HCT116 (cell line): Measurements from ENCODE around the gene GTF3C2. TPM values are rescaled to one million over a fixed set of nuclear protein-coding genes. Genes with fewer than 3 reads are reported as not detected.

Source experiments
- ATAC-seq: fragments of 200-7000 bp; cut with Tn5 transposase; 2 replicates; pipeline ENCODE4 v1.9.1; 2020; ENCODE audit warnings: mild to moderate bottlenecking, moderate library complexity
- BruUV-seq: library from RNA; stranded (reverse); fragments of 400-500 nt; replicated peaks from 2 replicates; lab custom pipeline; 2021; lab: Mats Ljungman, UMichigan
- CTCF ChIA-PET: fragments of 300-600 bp; sonication (Branson Sonifier 250); formaldehyde crosslinking; loops from one replicate; lab custom pipeline; 2021; ENCODE audit warnings: antibody characterized with exemption; lab: Charles Lee
- POLR2A ChIA-PET: fragments of 300-600, 350-600 bp; sonication (Branson Sonifier 250); formaldehyde crosslinking; loops from one replicate; lab custom pipeline; 2021; ENCODE audit warnings: antibody characterized with exemption; lab: Charles Lee
- RAD21 ChIA-PET, 2 experiments: fragments of 300-600 bp; sonication (Branson Sonifier 250); formaldehyde crosslinking; loops; one replicate each; lab custom pipeline; 2023; ENCODE audit warnings: low total read pairs in 2 of 2; ENCODE audit not compliant: uncharacterized antibody in 2 of 2, unreplicated experiment in 2 of 2, low non-redundant PET in 1 of 2; lab: Charles Lee
- DNase-seq: peaks from one replicate; pipeline ENCODE4 v3.0.0-alpha.2; 2010; ENCODE audit warnings: low read depth, low spot score
- H2AFZ ChIP-seq: fragments of 200-600 bp; shearing (Covaris generic), sonication (generic); 2 replicates; pipeline ENCODE4 v1.6.1; 2017; ENCODE audit warnings: low read depth, mixed run types, mixed read lengths, antibody characterized with exemption, low read length; ENCODE audit not compliant: poor library complexity, severe bottlenecking
- H3K27ac ChIP-seq: 2 replicates; pipeline ENCODE4 v1.5.1; 2012; ENCODE audit warnings: low read depth, low read length
- H3K27me3 ChIP-seq: fragments of 200-600 bp; sonication (generic); 2 replicates; pipeline ENCODE4 v1.6.1; 2016; ENCODE audit warnings: mixed run types, low read length, mixed read lengths; ENCODE audit not compliant: insufficient read depth
- H3K36me3 ChIP-seq, 2 experiments: fragments of 200-500 bp in 1 of 2; fragments of 200-600 bp in 1 of 2; sonication (Bioruptor generic) in 1 of 2; sonication (generic) in 1 of 2; 2 replicates each; pipeline versions ENCODE4 v1.5.1 to v1.6.1; 2014 to 2016; ENCODE audit warnings: low read length in 2 of 2, inconsistent platforms in 1 of 2, mixed read lengths in 1 of 2, mixed run types in 1 of 2; ENCODE audit not compliant: insufficient read depth in 2 of 2, control insufficient read depth in 1 of 2
- H3K4me1 ChIP-seq, 2 experiments: fragments of 200-600 bp in 1 of 2; sonication (generic) in 1 of 2; 2 replicates each; pipeline versions ENCODE4 v1.5.1 to v1.6.1; 2012 to 2017; ENCODE audit warnings: low read length in 2 of 2, inconsistent platforms in 1 of 2, mild to moderate bottlenecking in 1 of 2, mixed read lengths in 1 of 2, mixed run types in 1 of 2, moderate library complexity in 1 of 2; ENCODE audit not compliant: insufficient read depth in 2 of 2, control insufficient read depth in 1 of 2
- H3K4me2 ChIP-seq: fragments of 200-600 bp; sonication (generic); 2 replicates; pipeline ENCODE4 v1.6.1; 2017; ENCODE audit warnings: mixed run types, low read length, mixed read lengths
- H3K4me3 ChIP-seq, 2 experiments: fragments of 200-600 bp in 1 of 2; sonication (generic) in 1 of 2; replicated peaks in 1 of 2; 2 replicates each; pipeline ENCODE4 v1.5.1; 2011 to 2016; ENCODE audit warnings: low read length in 2 of 2, control low read depth in 1 of 2, low read depth in 1 of 2, mild to moderate bottlenecking in 1 of 2, mixed read lengths in 1 of 2, mixed run types in 1 of 2
- H3K79me2 ChIP-seq: fragments of 200-600 bp; sonication (generic); 2 replicates; pipeline ENCODE4 v1.6.1; 2017; ENCODE audit warnings: mild to moderate bottlenecking, mixed run types, low read length, moderate library complexity, mixed read lengths; ENCODE audit not compliant: insufficient read depth
- H3K9ac ChIP-seq: fragments of 200-600 bp; sonication (generic); 2 replicates; pipeline ENCODE4 v1.6.1; 2016; ENCODE audit warnings: low read length, mixed read lengths
- H3K9me2 ChIP-seq: fragments of 200-600 bp; sonication (generic), shearing (Covaris generic); 2 replicates; pipeline ENCODE4 v1.6.1; 2017; ENCODE audit warnings: mixed run types, mild to moderate bottlenecking, moderate library complexity; ENCODE audit not compliant: insufficient read depth
- H3K9me3 ChIP-seq, 2 experiments: fragments of 200-500 bp in 1 of 2; fragments of 200-600 bp in 1 of 2; sonication (Bioruptor generic) in 1 of 2; sonication (generic) in 1 of 2; 2 replicates each; pipeline ENCODE4 v1.6.1; 2014 to 2017; ENCODE audit warnings: low read length in 2 of 2, mixed read lengths in 2 of 2, inconsistent platforms in 1 of 2, low read depth in 1 of 2, mild to moderate bottlenecking in 1 of 2, mixed run types in 1 of 2, moderate library complexity in 1 of 2; ENCODE audit not compliant: control insufficient read depth in 1 of 2, insufficient read depth in 1 of 2
- H4K20me1 ChIP-seq: fragments of 200-600 bp; sonication (generic), shearing (Covaris generic); 2 replicates; pipeline ENCODE4 v1.6.1; 2017; ENCODE audit warnings: mixed run types, mild to moderate bottlenecking, moderate library complexity; ENCODE audit not compliant: insufficient read depth
- CEBPB ChIP-seq: IDR thresholded peaks from 2 replicates; pipeline ENCODE4 v1.6.1; 2012; ENCODE audit warnings: low read depth
- ELF1 ChIP-seq: IDR thresholded peaks from 2 replicates; pipeline ENCODE4 v1.6.1; 2012; ENCODE audit warnings: low read depth, borderline replicate concordance
- POLR2A ChIP-seq: IDR thresholded peaks from 2 replicates; pipeline ENCODE4 v1.7.0; 2011; ENCODE audit warnings: borderline replicate concordance; ENCODE audit not compliant: insufficient read depth, insufficient read length; ENCODE audit errors: extremely low read depth
- POLR2AphosphoS5 ChIP-seq: IDR thresholded peaks from 2 replicates; pipeline ENCODE4 v1.6.1; 2011; ENCODE audit warnings: mild to moderate bottlenecking, low read depth, low read length, moderate library complexity
- SP1 ChIP-seq: IDR thresholded peaks from 2 replicates; pipeline ENCODE4 v1.6.1; 2012; ENCODE audit warnings: low read depth
- SRF ChIP-seq: IDR thresholded peaks from 2 replicates; pipeline ENCODE4 v1.6.1; 2012; ENCODE audit warnings: low read depth
- TCF7L2 ChIP-seq: IDR thresholded peaks from 2 replicates; pipeline ENCODE4 v1.7.0; 2011; ENCODE audit warnings: borderline replicate concordance, inconsistent platforms; ENCODE audit not compliant: insufficient read depth, insufficient read length; ENCODE audit errors: extremely low read depth
- YY1 ChIP-seq: IDR thresholded peaks from 2 replicates; pipeline ENCODE4 v1.6.1; 2011; ENCODE audit warnings: low read length, low read depth, moderate library complexity, mild to moderate bottlenecking; ENCODE audit not compliant: insufficient replicate concordance; ENCODE audit errors: extremely low read depth
- ZBTB33 ChIP-seq: IDR thresholded peaks from 2 replicates; pipeline ENCODE4 v1.6.1; 2011; ENCODE audit warnings: mild to moderate bottlenecking, low read length, moderate library complexity; ENCODE audit not compliant: insufficient replicate concordance; ENCODE audit errors: extremely low read depth
- ZNF274 ChIP-seq: fragments of 200-500 bp; sonication (Bioruptor generic); IDR thresholded peaks from 2 replicates; pipeline ENCODE4 v1.6.1; 2014; ENCODE audit warnings: mild to moderate bottlenecking, low read depth, low read length, inconsistent platforms
- intact Hi-C: fragments of 100-400 bp; cut with micrococcal nuclease; formaldehyde crosslinking; loops from 2 replicates; pipeline ENCODE4 v1.10.0; 2022
- total RNA-seq: library from RNA; stranded (reverse); gene quantifications from one replicate; pipeline ENCODE4 v1.2.1, GENCODE V29; 2021; ENCODE audit not compliant: unreplicated experiment
- TF ChIP-seq, protein P1 (sequence below): IDR thresholded peaks from 2 replicates; pipeline ENCODE4 v1.6.1; 2012; ENCODE audit warnings: low read depth

Gene GTF3C2
- total RNA-seq, 1 experiment from 2014 or later: 88.2 TPM

DNA sequence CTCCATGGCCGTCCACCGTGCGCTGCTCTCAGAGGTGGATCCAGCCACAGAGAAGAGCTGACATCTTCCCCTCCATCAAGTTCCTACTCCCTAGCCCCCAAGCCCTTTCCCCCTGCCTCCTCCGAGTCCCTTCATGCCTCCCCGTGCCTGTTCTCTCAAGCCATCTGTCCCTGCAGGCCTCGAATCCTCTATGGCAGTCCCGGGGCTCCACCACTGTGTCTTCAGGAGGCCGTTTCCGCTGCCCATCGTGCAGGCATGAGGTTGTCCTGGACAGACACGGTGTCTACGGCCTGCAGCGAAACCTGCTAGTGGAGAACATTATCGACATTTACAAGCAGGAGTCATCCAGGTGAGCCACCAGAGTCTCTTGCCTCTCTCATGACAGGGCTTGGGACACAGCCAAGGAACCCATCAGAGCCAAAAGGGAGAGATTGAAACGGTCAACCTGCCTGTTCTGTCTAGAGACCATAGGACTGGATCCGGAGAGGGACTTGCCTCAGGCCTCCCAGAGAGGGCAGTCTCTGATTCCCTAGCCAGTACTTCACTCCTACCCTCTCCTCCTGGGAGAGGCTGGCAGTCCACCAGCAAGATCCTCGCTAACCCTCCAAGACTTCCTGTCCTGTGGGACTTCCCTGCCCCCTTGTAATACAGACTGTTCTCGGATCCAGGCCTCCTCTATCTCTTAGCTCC, 58.0 kb downstream of the GTF3C2 start:
- no peaks in the 10 kb centered on the region for H3K36me3 ChIP-seq
- H2AFZ ChIP-seq: no peak overlapping the region
- no peak overlapping the region for H3K4me2 ChIP-seq
- intact Hi-C loops: no loop called here
- no TSS peak for BruUV-seq
- H3K27me3 ChIP-seq: no peaks in the 10 kb centered on the region
- ChIA-PET CTCF (interaction anchor here (1.3 kb wide), 1 partner anchor 18 kb away, joined by 3 read pairs; no protein-coding TSS in a partner anchor), RAD21 (no interaction called here), POLR2A (no interaction called here)
- H3K9me3 ChIP-seq: no peaks in the 10 kb centered on the region
- no peaks in the 10 kb centered on the region for H3K9me2 ChIP-seq
- no peaks in the 10 kb centered on the region for H4K20me1 ChIP-seq
- DNase-seq (no peak), ATAC-seq (no peak)
- H3K9ac ChIP-seq: no peak overlapping the region
- TF ChIP-seq TCF7L2 (no peak), SRF (no peak), ZNF274 (no peak), CEBPB (no peak), ELF1 (no peak), SP1 (no peak), POLR2A (no peak), YY1 (no peak), ZBTB33 (no peak), POLR2AphosphoS5 (no peak)
- TF ChIP-seq, protein P1, sequence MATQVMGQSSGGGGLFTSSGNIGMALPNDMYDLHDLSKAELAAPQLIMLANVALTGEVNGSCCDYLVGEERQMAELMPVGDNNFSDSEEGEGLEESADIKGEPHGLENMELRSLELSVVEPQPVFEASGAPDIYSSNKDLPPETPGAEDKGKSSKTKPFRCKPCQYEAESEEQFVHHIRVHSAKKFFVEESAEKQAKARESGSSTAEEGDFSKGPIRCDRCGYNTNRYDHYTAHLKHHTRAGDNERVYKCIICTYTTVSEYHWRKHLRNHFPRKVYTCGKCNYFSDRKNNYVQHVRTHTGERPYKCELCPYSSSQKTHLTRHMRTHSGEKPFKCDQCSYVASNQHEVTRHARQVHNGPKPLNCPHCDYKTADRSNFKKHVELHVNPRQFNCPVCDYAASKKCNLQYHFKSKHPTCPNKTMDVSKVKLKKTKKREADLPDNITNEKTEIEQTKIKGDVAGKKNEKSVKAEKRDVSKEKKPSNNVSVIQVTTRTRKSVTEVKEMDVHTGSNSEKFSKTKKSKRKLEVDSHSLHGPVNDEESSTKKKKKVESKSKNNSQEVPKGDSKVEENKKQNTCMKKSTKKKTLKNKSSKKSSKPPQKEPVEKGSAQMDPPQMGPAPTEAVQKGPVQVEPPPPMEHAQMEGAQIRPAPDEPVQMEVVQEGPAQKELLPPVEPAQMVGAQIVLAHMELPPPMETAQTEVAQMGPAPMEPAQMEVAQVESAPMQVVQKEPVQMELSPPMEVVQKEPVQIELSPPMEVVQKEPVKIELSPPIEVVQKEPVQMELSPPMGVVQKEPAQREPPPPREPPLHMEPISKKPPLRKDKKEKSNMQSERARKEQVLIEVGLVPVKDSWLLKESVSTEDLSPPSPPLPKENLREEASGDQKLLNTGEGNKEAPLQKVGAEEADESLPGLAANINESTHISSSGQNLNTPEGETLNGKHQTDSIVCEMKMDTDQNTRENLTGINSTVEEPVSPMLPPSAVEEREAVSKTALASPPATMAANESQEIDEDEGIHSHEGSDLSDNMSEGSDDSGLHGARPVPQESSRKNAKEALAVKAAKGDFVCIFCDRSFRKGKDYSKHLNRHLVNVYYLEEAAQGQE: no peak
- H3K4me3 ChIP-seq: no peak overlapping the region
- peaks cover 9 to 18% of the 10 kb centered on the region in 2 experiments for H3K4me1 ChIP-seq
- H3K27ac ChIP-seq: no peak overlapping the region
- no peaks in the 10 kb centered on the region for H3K79me2 ChIP-seq
